Cardiac muscle cell (in vitro differentiated cells and primary cell): Measurements from ENCODE around the gene NLK. TPM values are rescaled to one million over a fixed set of nuclear protein-coding genes. Genes with fewer than 3 reads are reported as not detected.
A peak's percentile ranks its signal among the peaks of the same experiment; 100 is the strongest.
"Not testable (repeated sequence)": the region's sequence is repeated elsewhere in the genome, so short reads cannot be mapped to it uniquely, and the experiment has no call there.

Source experiments
- DNase-seq, 2 donors: peaks; one replicate each; pipeline versions ENCODE4 v3.0.0 to v3.0.0-alpha.2; 2010 to 2017; ENCODE audit warnings: low read depth in 1 of 2, low spot score in 1 of 2
- H3K27ac ChIP-seq: fragments of 200-600 bp; sonication (generic); 2 replicates; pipeline ENCODE4 v1.5.1; 2016
- H3K27me3 ChIP-seq: fragments of 200-600 bp; sonication (generic); 2 replicates; pipeline ENCODE4 v1.6.0; 2016; ENCODE audit warnings: control low read depth
- H3K36me3 ChIP-seq: fragments of 200-600 bp; sonication (generic); 2 replicates; pipeline ENCODE4 v1.5.1; 2016; ENCODE audit warnings: control low read depth
- H3K4me1 ChIP-seq: fragments of 200-600 bp; sonication (generic); 2 replicates; pipeline ENCODE4 v1.8.1; 2017; ENCODE audit warnings: low read depth, mild to moderate bottlenecking, mixed run types
- H3K4me3 ChIP-seq: fragments of 200-600 bp; sonication (generic); 2 replicates; pipeline ENCODE4 v1.5.1; 2016; ENCODE audit warnings: mild to moderate bottlenecking
- H3K9me3 ChIP-seq: fragments of 200-600 bp; sonication (generic); 2 replicates; pipeline ENCODE4 v1.5.1; 2017; ENCODE audit warnings: low read depth, mild to moderate bottlenecking, control low read depth
- polyA plus RNA-seq: library from polyadenylated mRNA; unstranded; fragments of >200 nt; fragmentation: Nextera tagmentation; extraction: Ambion mirVana; gene quantifications from 2 replicates; pipeline ENCODE4 v1.2.1, GENCODE V29; 2016
- total RNA-seq: library from RNA; depleted of rRNA; stranded (reverse); fragments of >200 nt; gene quantifications from 2 replicates; pipeline ENCODE4 v1.2.3, GENCODE V29; 2016
- TF ChIP-seq, protein P1 (sequence below): IDR thresholded peaks from 2 replicates; pipeline ENCODE4 v1.5.1; 2012; ENCODE audit warnings: low read depth, mild to moderate bottlenecking, low read length

Gene NLK
- total and polyA plus RNA-seq, 2 experiments from 2014 or later: 11.0 to 22.1 TPM

- peaks cover 3% of the 10 kb centered on the region for H3K9me3 ChIP-seq
- TF ChIP-seq, protein P1, sequence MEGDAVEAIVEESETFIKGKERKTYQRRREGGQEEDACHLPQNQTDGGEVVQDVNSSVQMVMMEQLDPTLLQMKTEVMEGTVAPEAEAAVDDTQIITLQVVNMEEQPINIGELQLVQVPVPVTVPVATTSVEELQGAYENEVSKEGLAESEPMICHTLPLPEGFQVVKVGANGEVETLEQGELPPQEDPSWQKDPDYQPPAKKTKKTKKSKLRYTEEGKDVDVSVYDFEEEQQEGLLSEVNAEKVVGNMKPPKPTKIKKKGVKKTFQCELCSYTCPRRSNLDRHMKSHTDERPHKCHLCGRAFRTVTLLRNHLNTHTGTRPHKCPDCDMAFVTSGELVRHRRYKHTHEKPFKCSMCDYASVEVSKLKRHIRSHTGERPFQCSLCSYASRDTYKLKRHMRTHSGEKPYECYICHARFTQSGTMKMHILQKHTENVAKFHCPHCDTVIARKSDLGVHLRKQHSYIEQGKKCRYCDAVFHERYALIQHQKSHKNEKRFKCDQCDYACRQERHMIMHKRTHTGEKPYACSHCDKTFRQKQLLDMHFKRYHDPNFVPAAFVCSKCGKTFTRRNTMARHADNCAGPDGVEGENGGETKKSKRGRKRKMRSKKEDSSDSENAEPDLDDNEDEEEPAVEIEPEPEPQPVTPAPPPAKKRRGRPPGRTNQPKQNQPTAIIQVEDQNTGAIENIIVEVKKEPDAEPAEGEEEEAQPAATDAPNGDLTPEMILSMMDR: no peak
- H3K4me1 ChIP-seq: no peaks in the 10 kb centered on the region
- no peak overlapping the region for H3K4me3 ChIP-seq
- no peak for DNase-seq
- no peaks in the 10 kb centered on the region for H3K36me3 ChIP-seq
- no peak overlapping the region for H3K27ac ChIP-seq
- no peaks in the 10 kb centered on the region for H3K27me3 ChIP-seq
Observed at GRCh38 chr17:28072936-28073533, 30.6 kb downstream of the NLK start.

- TF ChIP-seq, protein P1: no peak
- no peak for DNase-seq
- peaks cover 3% of the 10 kb centered on the region for H3K9me3 ChIP-seq
Observed at GRCh38 chr17:28074010-28074409, 31.5 kb downstream of the NLK start.

GRCh38 chr17:28076144-28076543 lies 33.7 kb downstream of the NLK start:
- no peaks in the 10 kb centered on the region for H3K36me3 ChIP-seq
- DNase-seq: no peak
- H3K4me3 ChIP-seq: no peak overlapping the region
- TF ChIP-seq, protein P1: no peak
- H3K4me1 ChIP-seq: no peaks in the 10 kb centered on the region
- no peaks in the 10 kb centered on the region for H3K27me3 ChIP-seq
- peaks cover 3% of the 10 kb centered on the region for H3K9me3 ChIP-seq
- H3K27ac ChIP-seq: no peak overlapping the region

More at GRCh38 chr17:28074010-28074409, 31.5 kb downstream of the NLK start:
- H3K36me3 ChIP-seq: no peaks in the 10 kb centered on the region
- H3K4me3 ChIP-seq: no peak overlapping the region
- no peaks in the 10 kb centered on the region for H3K4me1 ChIP-seq
- H3K27me3 ChIP-seq: no peaks in the 10 kb centered on the region
- H3K27ac ChIP-seq: no peak overlapping the region

GRCh38 chr17:28077140-28077539 lies 34.7 kb downstream of the NLK start:
- H3K27me3 ChIP-seq, H3K9me3 ChIP-seq, H3K27ac ChIP-seq, DNase-seq, H3K4me1 ChIP-seq, H3K36me3 ChIP-seq, H3K4me3 ChIP-seq: not testable (repeated sequence)

DNA sequence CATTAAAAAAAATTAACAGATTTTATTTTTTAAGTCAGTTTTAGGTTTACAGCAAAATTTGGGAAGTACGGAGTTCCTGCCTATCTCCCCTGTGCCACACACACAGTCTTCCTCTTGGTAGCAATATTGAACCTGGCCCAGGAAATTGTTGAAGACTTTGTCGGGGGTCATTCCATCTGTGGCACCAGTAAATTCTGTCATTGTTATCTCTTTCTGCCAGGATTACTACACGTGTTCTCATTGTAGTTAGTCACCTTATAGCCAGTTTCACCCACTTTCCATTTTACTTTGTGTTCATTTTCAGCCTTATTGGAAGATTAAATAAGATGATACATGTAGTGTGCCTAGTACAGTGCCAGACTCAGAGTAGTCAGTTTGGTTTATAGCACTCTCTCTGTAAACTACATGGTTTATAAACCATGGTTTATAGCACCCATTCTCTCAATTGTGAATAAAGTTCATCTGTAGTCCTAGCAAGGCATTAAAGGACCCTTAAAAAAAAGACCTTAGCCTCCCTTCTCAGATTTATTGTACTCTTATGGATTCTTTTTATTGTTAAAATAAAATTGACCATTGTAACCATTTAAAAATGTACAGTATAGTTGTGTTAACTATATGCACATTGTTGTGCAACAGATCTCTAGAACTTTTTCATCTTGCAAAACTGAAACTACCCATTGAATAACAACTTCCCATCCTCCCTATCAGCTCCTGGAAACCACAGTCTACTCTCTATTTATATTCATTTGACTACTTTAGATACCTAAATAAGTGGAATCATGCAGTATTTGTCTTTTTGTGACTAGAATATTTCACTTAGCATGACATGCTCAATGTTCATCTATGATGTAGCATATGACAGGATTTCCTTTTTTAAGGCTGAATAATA lies 36.1 kb downstream of the NLK start:
- no peaks in the 10 kb centered on the region for H3K36me3 ChIP-seq
- H3K4me1 ChIP-seq: peaks cover 4% of the 10 kb centered on the region
- DNase-seq: peak in 1 of 2 donors; percentile 34
- no peak overlapping the region for H3K27ac ChIP-seq
- no peak overlapping the region for H3K4me3 ChIP-seq
- H3K27me3 ChIP-seq: no peaks in the 10 kb centered on the region
- TF ChIP-seq, protein P1: no peak
- H3K9me3 ChIP-seq: no peaks in the 10 kb centered on the region

DNA sequence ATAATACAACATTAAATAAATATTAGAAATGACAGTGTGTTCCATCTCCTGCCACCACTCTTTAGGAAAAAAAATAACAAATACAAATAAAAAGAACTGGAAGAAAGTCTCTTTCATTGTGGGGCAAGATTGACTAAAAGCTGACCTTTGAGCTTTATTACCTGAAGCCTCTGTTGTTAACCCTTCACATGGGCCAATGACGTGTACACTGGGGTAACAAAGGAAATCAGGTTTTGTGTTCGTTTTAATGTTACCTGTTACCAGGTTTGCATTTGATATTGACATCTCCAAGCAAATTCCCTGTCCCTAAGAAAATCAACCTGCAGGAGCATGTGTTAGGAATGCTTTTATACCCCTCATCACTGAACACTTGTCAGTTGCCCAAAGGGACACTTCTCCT lies 39.0 kb downstream of the NLK start:
- Histone ChIP-seq H3K9me3 (no peaks in the 10 kb centered on the region), H3K27me3 (no peaks in the 10 kb centered on the region), H3K4me1 (peaks cover 4% of the 10 kb centered on the region), H3K4me3 (no peak overlapping the region), H3K27ac (no peak overlapping the region), H3K36me3 (no peaks in the 10 kb centered on the region)
- TF ChIP-seq, protein P1: no peak
- no peak for DNase-seq
